Transverse colon (tissue), 3 donors: ENCODE results near the gene TRIP12.

Experiments
- CTCF ChIP-seq, 5 experiments: fragments of 200-600 bp in 3 of 5; fragments of 450-650 bp in 2 of 5; sonication (generic) in 3 of 5; IDR thresholded peaks; 1 replicate in 2 of 5; 2 replicates in 3 of 5; pipeline ENCODE4 v1.5.1; 2016 to 2017; ENCODE audit warnings: antibody characterized with exemption in 5 of 5, inconsistent platforms in 3 of 5, mild to moderate bottlenecking in 2 of 5, moderate library complexity in 1 of 5
- POLR2A ChIP-seq: fragments of 450-650 bp; IDR thresholded peaks from one replicate; pipeline ENCODE4 v1.6.1; 2016; ENCODE audit warnings: antibody characterized with exemption, mild to moderate bottlenecking, moderate library complexity

GRCh38 chr2:229815858-229816257, 106.0 kb downstream of the TRIP12 start:
- no peak for TF ChIP-seq POLR2A
- no peak for TF ChIP-seq CTCF (IDR thresholded peaks at IDR 0.05)
